ENCODE data around the gene PROSER2.
"Not testable (repeated sequence)": the region's sequence is repeated elsewhere in the genome, so short reads cannot be mapped to it uniquely, and the experiment has no call there.

The PROSER2 gene

GRCh38 chr10:11851910-11852309 is 28.8 kb downstream of the PROSER2 start:
- Mint-ChIP-seq H3K27me3 (ENCODE audit: low read depth, poor library complexity) (peaks cover 4% of the 10 kb centered on the region), H3K4me3 (no peak overlapping the region), H3K9me3 (no peaks in the 10 kb centered on the region), H3K36me3 (ENCODE audit: low read depth) (peaks cover 6% of the 10 kb centered on the region), H3K27ac (no peak overlapping the region), H3K4me1 (peaks cover 15% of the 10 kb centered on the region)
- DNase-seq, result no peak
- TF ChIP-seq CTCF (IDR thresholded peaks at IDR 0.05), result no peak

GRCh38 chr10:11852637-11853036 is 29.5 kb downstream of the PROSER2 start:
- peaks cover 13% of the 10 kb centered on the region for H3K4me1 Mint-ChIP-seq
- DNase-seq; H3K9me3 Mint-ChIP-seq; H3K4me3 Mint-ChIP-seq; H3K36me3 Mint-ChIP-seq (ENCODE audit: low read depth); H3K27me3 Mint-ChIP-seq (ENCODE audit: low read depth, poor library complexity): not testable (repeated sequence)
- peak overlapping the region; percentile 36 for H3K27ac Mint-ChIP-seq

- H3K27me3 Mint-ChIP-seq (ENCODE audit: low read depth, poor library complexity), result no peaks in the 10 kb centered on the region
- H3K9me3 Mint-ChIP-seq, result no peaks in the 10 kb centered on the region
- DNase-seq, result no peak
Measured at GRCh38 chr10:11853468-11853867, 30.3 kb downstream of the PROSER2 start.

GRCh38 chr10:11854301-11854700 is 31.1 kb downstream of the PROSER2 start:
- no peak for TF ChIP-seq CTCF (IDR thresholded peaks at IDR 0.05)
- Mint-ChIP-seq H3K4me3 (no peak overlapping the region), H3K27ac (no peak overlapping the region), H3K36me3 (ENCODE audit: low read depth) (peaks cover 6% of the 10 kb centered on the region), H3K27me3 (ENCODE audit: low read depth, poor library complexity) (no peaks in the 10 kb centered on the region), H3K9me3 (no peaks in the 10 kb centered on the region), H3K4me1 (peaks cover 9% of the 10 kb centered on the region)
- DNase-seq, result no peak

More at GRCh38 chr10:11853468-11853867, 30.3 kb downstream of the PROSER2 start:
- H3K36me3 Mint-ChIP-seq (ENCODE audit: low read depth), result peaks cover 6% of the 10 kb centered on the region
- H3K4me3 Mint-ChIP-seq, result no peak overlapping the region
- peaks cover 9% of the 10 kb centered on the region for H3K4me1 Mint-ChIP-seq
- H3K27ac Mint-ChIP-seq, result no peak overlapping the region
- TF ChIP-seq CTCF (IDR thresholded peaks at IDR 0.05), result no peak

GRCh38 chr10:11856089-11856488 is 32.9 kb downstream of the PROSER2 start:
- Mint-ChIP-seq H3K27me3 (ENCODE audit: low read depth, poor library complexity) (no peaks in the 10 kb centered on the region), H3K36me3 (ENCODE audit: low read depth) (peaks cover 9% of the 10 kb centered on the region), H3K4me3 (no peak overlapping the region), H3K9me3 (no peaks in the 10 kb centered on the region), H3K27ac (no peak overlapping the region), H3K4me1 (peaks cover 2% of the 10 kb centered on the region)
- TF ChIP-seq CTCF (IDR thresholded peaks at IDR 0.05), result no peak
- DNase-seq, result no peak

- Mint-ChIP-seq H3K36me3 (ENCODE audit: low read depth) (peaks cover 9% of the 10 kb centered on the region), H3K27me3 (ENCODE audit: low read depth, poor library complexity) (no peaks in the 10 kb centered on the region), H3K9me3 (no peaks in the 10 kb centered on the region), H3K4me1 (peaks cover 8% of the 10 kb centered on the region), H3K4me3 (no peak overlapping the region), H3K27ac (no peak overlapping the region)
- no peak for DNase-seq
- TF ChIP-seq CTCF (IDR thresholded peaks at IDR 0.05), result no peak
Measured at GRCh38 chr10:11856678-11857077, 33.5 kb downstream of the PROSER2 start.
